T-helper 17 cell (primary cell): ENCODE data around the gene CASP12. TPM values are rescaled to one million over a fixed set of nuclear protein-coding genes. Genes with fewer than 3 reads are reported as not detected.

Experiments
- ATAC-seq: fragments of 150-1000 bp; cut with Tn5 transposase; 2 replicates; pipeline ENCODE4 v1.10.0; 2021; ENCODE audit warnings: mild to moderate bottlenecking, moderate library complexity
- DNase-seq, 3 donors: peaks; one replicate each; pipeline versions ENCODE4 v3.0.0 to v3.0.0-alpha.2; 2020 to 2021
- H3K9me3 ChIP-seq: one replicate; pipeline ENCODE4 v1.7.0; 2013; ENCODE audit warnings: low read length, mild to moderate bottlenecking; ENCODE audit not compliant: control insufficient read depth, poor library complexity, severe bottlenecking
- H3K27ac Mint-ChIP-seq: one replicate; pipeline ENCODE4 v1.8.0; 2022; ENCODE audit warnings: mild to moderate bottlenecking, moderate library complexity, mixed read lengths
- H3K27me3 Mint-ChIP-seq: one replicate; pipeline ENCODE4 v1.8.0; 2022; ENCODE audit warnings: mixed read lengths
- H3K36me3 Mint-ChIP-seq: one replicate; pipeline ENCODE4 v1.8.0; 2022; ENCODE audit warnings: low read depth, mixed read lengths
- H3K4me1 Mint-ChIP-seq: one replicate; pipeline ENCODE4 v1.8.0; 2022; ENCODE audit warnings: mild to moderate bottlenecking, mixed read lengths
- H3K4me3 Mint-ChIP-seq: one replicate; pipeline ENCODE4 v1.8.0; 2022; ENCODE audit warnings: mild to moderate bottlenecking, moderate library complexity, mixed read lengths
- total RNA-seq, 4 donors: library from RNA in 2 of 4; stranded (reverse) in 2 of 4; gene quantifications; one replicate each; pipeline ENCODE4 v1.2.3 and lab custom pipeline; 2022 to 2026

Gene CASP12
- total RNA-seq, 2 donors from 2014 or later, result not detected

GRCh38 chr11:104912102-104912501 lies 13.8 kb upstream of the CASP12 start:
- no peaks in the 10 kb centered on the region for H3K27me3 Mint-ChIP-seq
- H3K36me3 Mint-ChIP-seq, result peaks cover 17% of the 10 kb centered on the region
- H3K4me1 Mint-ChIP-seq, result peaks cover 51% of the 10 kb centered on the region

GRCh38 chr11:104908186-104908531 lies 9.9 kb upstream of the CASP12 start:
- Mint-ChIP-seq H3K36me3 (peaks cover 11% of the 10 kb centered on the region), H3K4me1 (peaks cover 20% of the 10 kb centered on the region), H3K27ac (peak overlapping the region; percentile 80), H3K27me3 (no peaks in the 10 kb centered on the region), H3K4me3 (peak overlapping the region; percentile 56)
- ATAC-seq, result peak; percentile 54
- H3K9me3 ChIP-seq, result no peaks in the 10 kb centered on the region
- DNase-seq, result no peak

More at GRCh38 chr11:104912102-104912501, 13.8 kb upstream of the CASP12 start:
- ATAC-seq (no peak), DNase-seq (no peak)
- Mint-ChIP-seq H3K4me3 (peak overlapping the region; percentile 65), H3K27ac (peak overlapping the region; percentile 66)
- H3K9me3 ChIP-seq, result no peaks in the 10 kb centered on the region

GRCh38 chr11:104907521-104908185 lies 9.4 kb upstream of the CASP12 start:
- no peaks in the 10 kb centered on the region for H3K9me3 ChIP-seq
- H3K27ac Mint-ChIP-seq, result peak overlapping the region; percentile 80
- no peak for DNase-seq
- H3K27me3 Mint-ChIP-seq, result no peaks in the 10 kb centered on the region
- H3K4me1 Mint-ChIP-seq, result peaks cover 17% of the 10 kb centered on the region
- H3K4me3 Mint-ChIP-seq, result peak overlapping the region; percentile 56
- H3K36me3 Mint-ChIP-seq, result peaks cover 10% of the 10 kb centered on the region
- ATAC-seq, result peak; percentile 81

- Mint-ChIP-seq H3K4me1 (peaks cover 18% of the 10 kb centered on the region), H3K27ac (no peak overlapping the region), H3K36me3 (peaks cover 10% of the 10 kb centered on the region), H3K27me3 (no peaks in the 10 kb centered on the region), H3K4me3 (no peak overlapping the region)
- ATAC-seq (no peak), DNase-seq (no peak)
- no peaks in the 10 kb centered on the region for H3K9me3 ChIP-seq
Measured at GRCh38 chr11:104905271-104905670, 7.0 kb upstream of the CASP12 start.

GRCh38 chr11:104899226-104899625 lies 966 bp upstream of the CASP12 start:
- H3K27ac Mint-ChIP-seq, result peak overlapping the region; percentile 72
- no peaks in the 10 kb centered on the region for H3K27me3 Mint-ChIP-seq
- peaks cover 4% of the 10 kb centered on the region for H3K36me3 Mint-ChIP-seq
- peaks cover 23% of the 10 kb centered on the region for H3K4me1 Mint-ChIP-seq
- H3K4me3 Mint-ChIP-seq, result no peak overlapping the region
- ATAC-seq, result no peak
- DNase-seq, result no peak
- H3K9me3 ChIP-seq, result no peaks in the 10 kb centered on the region

GRCh38 chr11:104898685-104899013 lies 389 bp upstream of the CASP12 start:
- no peak for DNase-seq
- H3K4me3 Mint-ChIP-seq, result peak overlapping the region; percentile 79
- no peaks in the 10 kb centered on the region for H3K27me3 Mint-ChIP-seq
- H3K4me1 Mint-ChIP-seq, result peaks cover 23% of the 10 kb centered on the region
- peaks cover 2% of the 10 kb centered on the region for H3K36me3 Mint-ChIP-seq
- H3K27ac Mint-ChIP-seq, result peak overlapping the region; percentile 72
- H3K9me3 ChIP-seq, result no peaks in the 10 kb centered on the region
- ATAC-seq, result no peak

- H3K4me3 Mint-ChIP-seq, result no peak overlapping the region
Measured at GRCh38 chr11:104895634-104896033, 2.6 kb downstream of the CASP12 start.

GRCh38 chr11:104893876-104894275 lies 4.4 kb downstream of the CASP12 start:
- no peaks in the 10 kb centered on the region for H3K36me3 Mint-ChIP-seq
- ATAC-seq, result no peak
- H3K27me3 Mint-ChIP-seq, result no peaks in the 10 kb centered on the region
- H3K9me3 ChIP-seq, result no peaks in the 10 kb centered on the region
- H3K4me1 Mint-ChIP-seq, result peaks cover 11% of the 10 kb centered on the region
- DNase-seq, result no peak
- H3K27ac Mint-ChIP-seq, result no peak overlapping the region
- H3K4me3 Mint-ChIP-seq, result no peak overlapping the region

More at GRCh38 chr11:104895634-104896033, 2.6 kb downstream of the CASP12 start:
- Mint-ChIP-seq H3K36me3 (no peaks in the 10 kb centered on the region), H3K4me1 (peaks cover 13% of the 10 kb centered on the region), H3K27me3 (no peaks in the 10 kb centered on the region), H3K27ac (no peak overlapping the region)
- ATAC-seq (no peak), DNase-seq (no peak)
- H3K9me3 ChIP-seq, result no peaks in the 10 kb centered on the region

- DNase-seq, result no peak
- no peak for ATAC-seq
- no peaks in the 10 kb centered on the region for H3K27me3 Mint-ChIP-seq
- H3K4me1 Mint-ChIP-seq, result peaks cover 5% of the 10 kb centered on the region
- H3K9me3 ChIP-seq, result no peaks in the 10 kb centered on the region
- no peaks in the 10 kb centered on the region for H3K36me3 Mint-ChIP-seq
- no peak overlapping the region for H3K4me3 Mint-ChIP-seq
- peak overlapping the region; percentile 19 for H3K27ac Mint-ChIP-seq
Measured at GRCh38 chr11:104892723-104893511, 5.3 kb downstream of the CASP12 start.

GRCh38 chr11:104891135-104891534 lies 7.1 kb downstream of the CASP12 start:
- Mint-ChIP-seq H3K4me1 (no peaks in the 10 kb centered on the region), H3K27ac (no peak overlapping the region), H3K36me3 (no peaks in the 10 kb centered on the region), H3K4me3 (no peak overlapping the region), H3K27me3 (no peaks in the 10 kb centered on the region)
- DNase-seq, result no peak
- ATAC-seq, result no peak
- no peaks in the 10 kb centered on the region for H3K9me3 ChIP-seq

- no peak overlapping the region for H3K27ac Mint-ChIP-seq
- ATAC-seq, result no peak
- H3K27me3 Mint-ChIP-seq, result no peaks in the 10 kb centered on the region
Measured at GRCh38 chr11:104883342-104883741, 14.9 kb downstream of the CASP12 start.

GRCh38 chr11:104881117-104881794 lies 17.0 kb downstream of the CASP12 start:
- Mint-ChIP-seq H3K27ac (no peak overlapping the region), H3K36me3 (no peaks in the 10 kb centered on the region), H3K27me3 (no peaks in the 10 kb centered on the region), H3K4me1 (peaks cover 17% of the 10 kb centered on the region), H3K4me3 (no peak overlapping the region)
- DNase-seq (no peak), ATAC-seq (no peak)
- no peaks in the 10 kb centered on the region for H3K9me3 ChIP-seq

More at GRCh38 chr11:104883342-104883741, 14.9 kb downstream of the CASP12 start:
- H3K4me3 Mint-ChIP-seq, result no peak overlapping the region
- no peak for DNase-seq
- no peaks in the 10 kb centered on the region for H3K9me3 ChIP-seq
- peaks cover 3% of the 10 kb centered on the region for H3K4me1 Mint-ChIP-seq
- H3K36me3 Mint-ChIP-seq, result no peaks in the 10 kb centered on the region

GRCh38 chr11:104879514-104880190 lies 18.6 kb downstream of the CASP12 start:
- no peak overlapping the region for H3K27ac Mint-ChIP-seq
- H3K27me3 Mint-ChIP-seq, result no peaks in the 10 kb centered on the region
- peaks cover 27% of the 10 kb centered on the region for H3K4me1 Mint-ChIP-seq
- H3K9me3 ChIP-seq, result no peaks in the 10 kb centered on the region
- H3K36me3 Mint-ChIP-seq, result no peaks in the 10 kb centered on the region
- no peak overlapping the region for H3K4me3 Mint-ChIP-seq
- no peak for ATAC-seq
- no peak for DNase-seq
